Fibroblast of the aortic adventitia (primary cell): ENCODE data around the gene CD40LG. TPM values are rescaled to one million over a fixed set of nuclear protein-coding genes. Genes with fewer than 3 reads are reported as not detected.

Experiments used
- DNase-seq: peaks from one replicate; pipeline ENCODE4 v3.0.0-alpha.2; 2010; ENCODE audit warnings: low read depth
- H3K4me3 ChIP-seq: 2 replicates; pipeline ENCODE4 v1.5.1; 2011; ENCODE audit warnings: low read depth, mild to moderate bottlenecking, control low read depth, low read length, moderate library complexity
- CTCF ChIP-seq: IDR thresholded peaks from 2 replicates; pipeline ENCODE4 v1.5.1; 2011; ENCODE audit warnings: mild to moderate bottlenecking, low read length, control low read depth, inconsistent platforms; ENCODE audit not compliant: insufficient read depth
- total RNA-seq: library from RNA; depleted of rRNA; stranded (reverse); fragments of >200 nt; gene quantifications from 2 replicates; pipeline ENCODE4 v1.2.3, GENCODE V29; 2012; ENCODE audit warnings: low replicate concordance

CD40LG gene
- total RNA-seq, 1 donor = not detected

DNA sequence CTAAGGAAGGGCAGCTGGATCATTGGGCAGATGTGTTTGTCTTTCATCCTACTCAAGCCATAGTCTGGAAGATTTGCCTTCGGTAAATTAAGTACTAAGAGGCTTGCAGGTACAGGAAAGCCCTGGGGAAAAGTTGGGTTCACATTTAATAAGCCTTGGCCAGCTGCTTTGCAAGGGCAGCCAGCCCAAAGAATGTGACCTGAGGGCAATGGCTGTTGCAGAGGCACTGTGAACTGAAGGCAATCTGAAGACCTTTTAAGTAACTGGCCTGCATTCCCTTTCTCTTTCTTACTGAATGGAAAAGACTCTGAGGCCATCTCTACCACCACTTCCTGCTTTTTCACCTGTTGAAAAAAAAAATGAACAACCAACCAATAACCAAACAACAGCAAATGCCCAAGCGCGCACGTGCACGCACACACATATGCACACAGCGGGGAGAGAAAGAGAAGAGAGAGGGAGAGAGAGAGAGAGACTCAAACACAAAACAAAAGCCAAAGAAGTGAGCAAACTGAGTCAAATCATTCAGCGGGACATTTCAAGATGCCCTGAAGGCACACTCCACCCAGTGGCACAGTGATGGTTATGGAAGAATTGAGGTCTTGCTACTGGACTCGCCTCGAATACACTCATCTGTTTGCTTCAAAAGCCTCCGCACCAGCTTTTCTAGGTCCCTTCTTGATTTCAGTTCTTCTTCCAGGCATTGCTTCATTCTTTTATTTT lies 19.6 kb downstream of the CD40LG start:
- no peak overlapping the region for H3K4me3 ChIP-seq
- TF ChIP-seq CTCF = no peak
- no peak for DNase-seq

- H3K4me3 ChIP-seq = no peak overlapping the region
- no peak for DNase-seq
- TF ChIP-seq CTCF = no peak
Observed at GRCh38 chrX:136671006-136671610, 23.1 kb downstream of the CD40LG start.

DNA sequence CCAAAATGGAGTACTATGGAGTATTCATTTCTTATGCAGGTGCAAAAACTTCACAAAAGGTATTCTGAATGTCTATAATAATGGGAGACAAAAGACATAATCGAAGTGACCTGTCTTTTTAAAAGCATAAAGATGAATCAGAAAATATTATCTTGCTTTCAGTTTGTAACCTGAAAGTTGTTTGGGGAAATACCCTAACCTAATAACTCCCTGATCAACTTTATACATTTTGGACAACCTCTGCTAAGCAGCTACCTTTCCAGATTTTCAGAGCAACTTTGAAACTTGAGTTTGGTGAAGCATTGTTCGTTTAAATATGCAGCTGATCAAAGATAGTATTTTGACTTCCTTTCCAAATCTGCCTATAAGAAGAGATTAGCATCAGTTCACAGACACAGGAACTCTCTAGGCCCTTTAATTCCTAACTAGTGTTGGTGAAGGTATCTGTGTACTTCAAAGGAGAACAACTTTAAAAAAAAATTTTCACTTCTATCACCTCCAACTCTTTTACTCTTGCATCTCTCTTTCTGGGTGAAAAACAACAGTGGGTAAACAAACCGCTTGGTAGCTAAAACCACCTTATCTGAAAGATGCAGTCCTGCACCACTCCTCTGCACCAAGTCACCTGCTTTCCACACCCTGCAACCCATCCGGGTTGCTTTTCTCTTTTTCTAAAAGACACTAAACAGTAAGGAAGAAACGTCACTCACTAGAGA lies 26.5 kb downstream of the CD40LG start:
- no peak for TF ChIP-seq CTCF
- H3K4me3 ChIP-seq = no peak overlapping the region
- no peak for DNase-seq

GRCh38 chrX:136679531-136679930 lies 31.6 kb downstream of the CD40LG start:
- no peak for TF ChIP-seq CTCF
- H3K4me3 ChIP-seq = no peak overlapping the region
- DNase-seq = no peak

- no peak overlapping the region for H3K4me3 ChIP-seq
- no peak for TF ChIP-seq CTCF
- no peak for DNase-seq
Observed at GRCh38 chrX:136684120-136684519, 36.2 kb downstream of the CD40LG start.

DNA sequence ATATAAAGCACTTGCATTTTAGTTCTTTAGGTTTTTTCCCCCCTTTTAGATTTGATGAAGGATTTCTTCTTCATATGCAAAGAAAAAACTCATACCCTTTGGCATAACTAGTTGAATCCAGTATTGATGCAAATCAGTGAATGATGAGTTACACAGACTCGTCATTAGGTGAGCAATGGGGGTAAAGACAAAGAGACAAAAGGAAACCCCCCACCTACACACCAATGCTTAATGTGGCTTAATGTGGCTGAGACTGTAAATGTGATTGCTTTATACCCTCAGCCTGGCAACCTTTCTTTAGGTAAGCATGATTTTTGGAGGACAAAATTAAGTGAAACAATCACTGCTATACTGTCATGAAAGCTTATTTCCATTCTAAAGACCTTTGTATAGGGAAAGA lies 39.5 kb downstream of the CD40LG start:
- no peak for TF ChIP-seq CTCF

More for the DNA sequence above, 39.5 kb downstream of the CD40LG start:
- no peak overlapping the region for H3K4me3 ChIP-seq
- no peak for DNase-seq
